ENCODE measurements around the gene OXCT2.
A peak's percentile ranks its signal among the peaks of the same experiment; 100 is the strongest.

The OXCT2 gene

DNA sequence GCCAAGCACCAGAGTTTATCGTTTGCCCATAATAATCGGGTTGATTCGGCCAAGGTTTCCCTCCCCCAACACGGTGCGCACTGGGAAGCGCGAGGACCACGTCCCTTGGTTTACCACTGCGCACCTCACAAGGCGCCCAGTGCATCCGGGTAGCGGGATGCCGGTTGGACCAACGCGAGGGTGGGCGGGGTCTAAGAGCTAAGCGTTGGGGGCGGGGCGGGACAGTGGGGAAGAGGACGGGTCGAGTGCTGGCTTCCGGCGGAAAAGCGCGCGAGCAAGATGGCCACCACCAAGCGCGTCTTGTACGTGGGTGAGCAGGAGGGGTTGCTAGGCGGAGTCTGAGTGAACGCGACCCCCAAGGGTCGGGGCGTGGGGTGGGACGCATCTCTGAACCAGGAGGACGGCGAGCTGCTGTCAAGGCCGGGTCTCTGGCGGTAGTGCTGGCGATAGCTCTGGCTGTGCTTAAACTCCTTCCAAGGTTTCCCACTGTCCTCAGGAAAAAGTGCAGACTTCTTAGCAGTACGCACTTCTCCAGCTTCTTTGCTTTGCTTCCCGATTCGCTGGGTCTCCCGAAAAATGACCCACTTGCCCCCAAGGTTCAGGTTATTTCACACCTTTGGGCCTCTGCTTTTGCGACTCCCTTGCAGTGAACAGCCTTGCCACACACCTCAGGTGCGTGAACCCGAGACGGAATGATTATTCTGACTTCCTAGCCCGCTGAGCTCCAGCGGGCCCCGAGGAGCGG, 32.4 kb downstream of the OXCT2 start, which contains the start of gene PPIE:
Gene PPIE (plus strand): TSS at position 261 of the 745 bp plus-strand sequence. CDS start 19 bp downstream, at position 280.
- DNase-seq (ENCODE audit: insufficient read length, low spot score) (peak; percentile 82), FAIRE-seq (peak; percentile 91)

DNA sequence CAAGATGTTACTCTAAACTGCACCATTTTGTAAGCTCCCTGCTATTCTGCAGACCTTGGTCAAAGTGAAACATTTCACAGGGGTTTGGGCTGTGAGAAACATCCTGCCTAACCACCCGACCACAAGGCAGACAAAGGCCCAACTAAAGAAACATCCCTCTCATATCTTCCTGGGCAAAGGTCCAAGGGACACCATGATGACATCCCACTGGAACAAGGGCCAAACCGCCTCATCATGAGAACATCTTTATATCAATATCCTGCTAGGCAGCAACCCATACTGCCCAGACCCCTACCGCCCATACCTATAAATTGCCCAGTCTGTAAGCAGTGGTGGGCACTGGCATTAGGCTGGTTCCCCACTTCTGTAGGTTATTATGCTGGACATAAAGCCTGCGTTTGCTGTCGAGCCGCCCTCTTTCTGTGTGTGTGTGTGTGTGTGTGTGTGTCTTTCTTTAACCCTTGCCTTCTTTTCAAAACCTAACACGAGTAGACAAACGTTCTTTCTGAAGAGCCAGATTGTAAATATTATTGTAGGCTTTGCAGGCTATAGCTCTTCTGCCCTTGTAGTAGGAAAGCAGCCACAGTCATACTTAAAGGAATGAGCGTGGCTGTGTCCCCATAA, 33.5 kb downstream of the OXCT2 start:
- no peak for DNase-seq (ENCODE audit: insufficient read length, low spot score)
- no peak for FAIRE-seq

DNA sequence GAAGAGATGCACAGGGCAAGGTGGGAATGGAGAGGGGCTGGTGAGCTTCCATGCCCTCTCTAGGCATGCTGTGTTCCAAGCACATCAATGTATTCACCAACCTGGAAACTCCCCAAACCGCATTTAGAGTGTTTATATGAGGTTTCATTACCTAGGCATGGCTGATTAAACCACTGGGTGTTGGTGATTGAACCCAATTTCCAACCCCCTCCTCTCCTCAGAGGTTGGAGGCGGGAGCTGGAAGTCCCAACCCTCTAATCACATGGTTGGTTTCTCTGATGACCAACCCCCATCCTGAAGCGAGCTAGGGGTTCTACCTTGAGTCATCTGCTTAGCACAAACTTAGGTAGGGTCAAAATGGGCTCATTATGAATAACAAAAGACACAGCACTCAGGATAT, 35.4 kb downstream of the OXCT2 start:
- DNase-seq (ENCODE audit: insufficient read length, low spot score) (no peak), FAIRE-seq (no peak)

DNA sequence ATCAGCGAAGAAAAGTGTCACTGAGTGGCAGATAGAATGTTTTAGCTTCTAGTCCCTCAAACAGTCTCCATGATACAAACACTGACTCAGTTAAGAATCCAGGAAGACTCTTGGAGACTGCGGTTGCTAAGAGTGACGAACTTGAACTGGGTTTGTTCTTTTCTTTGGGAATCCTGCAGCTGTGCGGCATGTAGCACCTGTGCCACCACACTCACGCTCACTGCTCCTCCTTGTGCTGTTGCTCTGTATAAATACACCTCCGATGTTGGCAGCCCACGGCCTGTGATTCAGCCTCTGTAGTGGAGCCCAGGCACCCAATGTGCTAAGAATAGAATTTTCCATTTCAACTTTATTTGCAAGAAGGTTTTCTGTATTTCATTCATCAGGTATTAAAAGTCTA, 38.0 kb downstream of the OXCT2 start:
- DNase-seq (ENCODE audit: insufficient read length, low spot score) (no peak), FAIRE-seq (no peak)

DNA sequence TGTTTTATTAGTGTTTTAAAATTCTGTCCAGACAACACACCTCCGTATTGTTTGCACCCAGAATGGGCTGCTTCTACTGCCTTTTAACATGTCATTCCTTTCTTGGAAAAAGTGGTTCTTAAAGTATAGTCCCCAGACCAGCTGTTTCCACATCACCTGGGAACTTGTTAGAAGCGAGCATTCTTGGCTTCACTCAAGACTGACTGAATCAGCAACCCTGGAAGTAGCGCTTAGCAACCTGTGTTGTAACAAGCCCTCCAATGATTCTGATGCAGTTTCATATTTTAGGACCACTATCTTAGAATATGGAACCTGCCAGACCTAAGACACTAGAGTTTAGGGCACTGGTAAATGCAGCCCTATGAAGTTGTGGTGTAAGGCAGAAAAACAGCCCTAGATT, 38.4 kb downstream of the OXCT2 start:
- FAIRE-seq, result no peak
- no peak for DNase-seq (ENCODE audit: insufficient read length, low spot score)

DNA sequence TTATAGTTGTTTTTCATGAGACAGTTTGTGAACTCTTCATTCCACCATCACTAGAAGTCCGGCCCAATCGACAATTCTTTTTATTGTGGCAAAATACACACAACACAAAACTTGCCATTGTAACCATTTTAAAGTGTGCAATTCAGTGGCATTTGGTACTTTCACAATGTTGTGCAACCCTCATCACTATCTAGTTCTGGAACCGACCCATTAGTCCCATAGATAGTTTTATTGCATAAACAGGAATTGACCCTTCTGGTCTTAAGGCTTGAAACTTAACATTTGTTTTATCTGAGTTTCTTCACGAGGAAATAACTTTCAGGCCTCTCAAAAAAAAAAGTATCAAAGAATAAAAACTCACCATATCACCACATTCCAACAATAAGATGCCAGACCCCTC, 41.3 kb downstream of the OXCT2 start:
- no peak for FAIRE-seq
- no peak for DNase-seq (ENCODE audit: insufficient read length, low spot score)

DNA sequence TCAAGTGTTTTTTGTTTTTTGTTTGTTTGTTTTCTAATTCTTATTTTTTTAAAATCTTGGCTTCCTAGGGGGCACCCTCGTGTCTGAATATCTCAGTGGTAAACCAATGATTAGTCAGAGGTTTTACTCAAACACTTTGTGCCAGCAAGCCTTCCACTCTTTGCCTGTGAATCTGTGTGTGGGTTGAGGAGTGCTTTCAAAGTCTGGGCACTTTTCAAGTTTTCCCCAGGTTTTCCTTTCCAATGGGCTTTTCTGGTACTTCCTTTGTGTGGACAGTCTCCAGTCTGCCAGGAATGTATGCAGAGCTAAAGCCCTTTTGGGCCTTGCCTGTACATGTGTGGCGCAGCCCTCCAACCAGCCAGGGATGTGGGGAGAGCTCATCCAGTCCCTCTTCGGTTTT, 42.1 kb downstream of the OXCT2 start:
- DNase-seq (ENCODE audit: insufficient read length, low spot score) (peak; percentile 8), FAIRE-seq (no peak)

DNA sequence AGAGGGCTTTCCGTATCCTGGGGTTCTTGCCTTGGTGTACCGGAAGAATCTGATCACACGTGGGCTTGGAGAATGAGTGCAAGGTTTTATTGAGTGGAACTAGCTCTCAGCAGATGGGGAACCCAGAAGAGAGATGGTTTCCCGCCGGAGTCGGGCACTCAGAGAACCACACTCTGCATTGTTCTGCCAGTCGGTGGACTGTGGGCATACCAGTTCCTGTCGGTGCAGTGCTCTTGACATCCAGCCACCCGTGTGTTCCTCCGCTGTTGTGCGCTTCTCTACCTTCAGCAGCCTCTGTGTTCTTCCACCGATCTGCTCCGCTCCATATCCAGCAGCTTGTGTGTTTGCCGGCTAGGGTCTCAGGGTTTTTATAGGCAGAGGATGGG, 43.2 kb downstream of the OXCT2 start:
- FAIRE-seq (no peak), DNase-seq (ENCODE audit: insufficient read length, low spot score) (no peak)

DNA sequence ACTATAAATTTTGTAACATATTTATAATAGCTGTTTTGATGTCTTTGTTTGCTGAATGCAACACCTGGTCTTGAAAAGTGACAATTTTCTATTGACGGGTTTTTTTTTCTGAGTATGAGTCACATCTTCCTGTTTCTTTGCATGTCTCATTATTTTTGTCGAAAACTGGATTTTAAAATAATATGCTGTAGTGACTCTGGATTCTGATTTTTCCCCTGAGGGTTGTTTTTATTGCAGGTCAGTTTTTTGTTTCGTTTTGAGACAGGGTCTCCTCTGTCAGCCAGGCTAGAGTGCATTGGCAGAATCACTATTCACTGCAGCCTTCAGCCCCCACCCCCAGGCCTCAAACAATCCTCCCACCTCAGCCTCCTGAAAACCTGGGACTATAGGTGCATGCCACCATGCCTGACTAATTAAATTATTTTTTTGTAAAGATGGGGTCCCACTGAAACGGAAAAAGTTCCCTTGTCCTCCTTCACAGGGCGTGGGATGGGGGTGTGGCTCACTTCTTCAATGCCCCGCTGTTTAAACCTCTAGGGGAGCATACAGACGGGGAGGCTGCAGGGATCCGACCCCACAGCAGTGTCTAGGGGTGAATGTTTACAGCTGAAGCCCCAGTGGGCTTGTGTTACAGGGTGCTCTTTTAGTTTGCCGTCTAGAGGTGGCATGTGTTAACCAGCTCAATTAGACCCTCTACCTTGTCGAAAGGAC, 43.8 kb downstream of the OXCT2 start:
- FAIRE-seq (no peak), DNase-seq (ENCODE audit: insufficient read length, low spot score) (no peak)

DNA sequence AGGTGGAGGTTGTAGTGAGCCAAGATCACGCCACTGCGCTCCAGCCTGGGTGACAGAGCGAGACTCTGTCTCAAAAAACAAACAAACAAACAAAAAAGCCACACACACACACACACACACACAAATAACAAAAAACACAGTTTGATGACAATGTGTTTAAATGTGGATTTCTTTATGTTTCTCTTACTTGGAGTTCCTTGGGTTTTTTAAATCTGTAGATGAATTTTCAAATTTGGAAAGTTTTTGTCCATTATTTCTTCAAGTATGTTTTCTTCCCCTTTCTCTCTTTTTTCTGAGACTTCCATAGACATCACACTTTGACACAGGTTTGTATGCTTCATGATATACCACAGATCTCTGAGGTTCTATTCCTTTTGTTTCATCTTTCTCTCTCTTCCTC, 44.5 kb downstream of the OXCT2 start:
- FAIRE-seq (no peak), DNase-seq (ENCODE audit: insufficient read length, low spot score) (no peak)

DNA sequence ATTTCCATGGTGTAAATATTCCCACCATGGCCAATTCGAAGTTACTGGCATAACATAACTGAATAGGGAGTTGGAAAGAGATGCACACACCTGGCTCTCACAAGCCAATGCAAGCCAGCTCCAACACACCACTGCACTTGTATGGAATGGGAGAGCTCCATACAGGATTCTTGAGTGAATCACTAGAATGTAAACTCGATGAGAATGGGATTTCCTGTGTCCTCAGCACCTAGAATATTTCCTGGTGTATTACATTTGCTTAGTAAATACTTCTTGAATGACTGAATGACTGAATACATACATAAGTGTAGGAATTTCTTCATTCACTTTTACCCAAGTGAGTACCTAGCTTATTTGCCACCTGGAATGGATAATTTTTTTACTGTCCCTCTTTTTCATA, 48.7 kb downstream of the OXCT2 start:
- FAIRE-seq (no peak), DNase-seq (ENCODE audit: insufficient read length, low spot score) (no peak)

DNA sequence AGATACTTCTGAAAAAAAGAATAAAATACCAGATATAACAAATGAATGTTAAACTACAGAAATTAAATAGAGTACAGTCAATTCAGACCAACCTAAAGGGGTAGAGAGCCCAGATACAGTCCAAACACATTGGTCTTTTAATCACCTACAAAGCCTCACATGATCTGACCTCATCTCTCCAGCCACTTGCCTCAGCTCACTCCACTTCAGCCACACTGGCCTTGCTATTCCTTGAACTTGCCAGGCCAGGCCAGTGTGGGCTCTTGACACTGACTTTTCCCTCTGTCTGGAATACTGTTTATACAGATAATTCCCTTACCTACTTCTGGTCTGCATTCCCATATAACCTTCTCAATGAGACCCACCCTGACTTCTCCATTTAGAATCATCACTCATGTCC, 49.5 kb downstream of the OXCT2 start:
- no peak for FAIRE-seq

DNA sequence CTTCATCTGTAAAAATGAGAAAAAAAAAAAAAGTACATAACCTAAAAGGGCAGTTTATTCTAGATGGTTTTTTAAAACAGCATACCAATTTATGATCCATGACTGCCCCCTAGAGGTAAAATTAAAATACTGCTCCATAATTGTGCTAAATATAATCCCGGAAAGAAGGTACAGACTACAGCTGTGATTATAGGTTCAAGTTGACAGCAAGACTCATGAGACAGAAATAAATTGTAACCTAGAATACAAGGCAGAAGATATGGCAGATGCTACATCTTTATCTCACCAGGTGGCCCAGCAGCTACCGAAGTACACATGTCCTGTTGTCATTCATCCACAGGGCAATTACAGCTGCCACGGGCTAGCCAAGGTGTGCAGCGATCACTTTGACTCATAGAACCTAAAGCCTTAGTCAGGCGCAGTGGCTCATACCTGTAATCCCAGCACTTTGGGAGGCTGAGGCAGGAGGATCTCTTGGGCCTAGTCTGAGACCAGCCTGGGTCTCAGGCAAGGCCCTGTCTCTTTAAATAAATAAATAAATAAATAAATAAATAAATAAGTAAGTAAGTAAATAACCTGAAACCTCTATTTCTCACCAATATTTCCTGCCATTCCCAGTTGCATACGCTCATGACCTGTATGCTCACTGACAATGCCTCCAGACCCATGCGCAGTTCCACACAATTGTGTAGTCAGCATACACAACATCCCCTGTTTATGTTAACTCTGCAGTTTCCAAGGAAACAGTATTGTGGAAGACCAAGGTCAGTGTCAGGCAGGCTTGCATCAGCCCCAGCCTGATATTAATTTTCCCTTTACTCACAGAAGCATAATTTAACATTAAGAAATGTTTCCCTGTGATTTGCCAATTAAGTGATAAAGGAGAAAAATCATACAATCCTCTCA, 50.8 kb downstream of the OXCT2 start:
- DNase-seq (ENCODE audit: insufficient read length, low spot score), result peak; percentile 38
- FAIRE-seq, result no peak

More for the DNA sequence above, 49.5 kb downstream of the OXCT2 start:
- no peak for DNase-seq (ENCODE audit: insufficient read length, low spot score)
